ENCODE measurements around the gene RNGTT.

RNGTT gene

GRCh38 chr6:88921734-88922133 is 41.7 kb downstream of the RNGTT start:
- Histone ChIP-seq H3K36me3 (ENCODE audit: control insufficient read depth, insufficient read depth, low read length) (no peaks in the 10 kb centered on the region), H3K4me1 (no peaks in the 10 kb centered on the region), H2AFZ (no peak overlapping the region), H3K27me3 (ENCODE audit: control insufficient read depth, insufficient read depth, low read length) (no peaks in the 10 kb centered on the region), H3K27ac (no peak overlapping the region), H3K4me3 (ENCODE audit: low read depth, low read length) (no peak overlapping the region), H3K4me2 (ENCODE audit: low read length) (no peak overlapping the region), H3K9me3 (ENCODE audit: control insufficient read depth, low read length) (no peaks in the 10 kb centered on the region), H3K79me2 (peaks cover under 1% of the 10 kb centered on the region), H3K9ac (no peak overlapping the region)
- TF ChIP-seq, protein P1, sequence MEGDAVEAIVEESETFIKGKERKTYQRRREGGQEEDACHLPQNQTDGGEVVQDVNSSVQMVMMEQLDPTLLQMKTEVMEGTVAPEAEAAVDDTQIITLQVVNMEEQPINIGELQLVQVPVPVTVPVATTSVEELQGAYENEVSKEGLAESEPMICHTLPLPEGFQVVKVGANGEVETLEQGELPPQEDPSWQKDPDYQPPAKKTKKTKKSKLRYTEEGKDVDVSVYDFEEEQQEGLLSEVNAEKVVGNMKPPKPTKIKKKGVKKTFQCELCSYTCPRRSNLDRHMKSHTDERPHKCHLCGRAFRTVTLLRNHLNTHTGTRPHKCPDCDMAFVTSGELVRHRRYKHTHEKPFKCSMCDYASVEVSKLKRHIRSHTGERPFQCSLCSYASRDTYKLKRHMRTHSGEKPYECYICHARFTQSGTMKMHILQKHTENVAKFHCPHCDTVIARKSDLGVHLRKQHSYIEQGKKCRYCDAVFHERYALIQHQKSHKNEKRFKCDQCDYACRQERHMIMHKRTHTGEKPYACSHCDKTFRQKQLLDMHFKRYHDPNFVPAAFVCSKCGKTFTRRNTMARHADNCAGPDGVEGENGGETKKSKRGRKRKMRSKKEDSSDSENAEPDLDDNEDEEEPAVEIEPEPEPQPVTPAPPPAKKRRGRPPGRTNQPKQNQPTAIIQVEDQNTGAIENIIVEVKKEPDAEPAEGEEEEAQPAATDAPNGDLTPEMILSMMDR (IDR thresholded peaks at IDR 0.05) = no peak

DNA sequence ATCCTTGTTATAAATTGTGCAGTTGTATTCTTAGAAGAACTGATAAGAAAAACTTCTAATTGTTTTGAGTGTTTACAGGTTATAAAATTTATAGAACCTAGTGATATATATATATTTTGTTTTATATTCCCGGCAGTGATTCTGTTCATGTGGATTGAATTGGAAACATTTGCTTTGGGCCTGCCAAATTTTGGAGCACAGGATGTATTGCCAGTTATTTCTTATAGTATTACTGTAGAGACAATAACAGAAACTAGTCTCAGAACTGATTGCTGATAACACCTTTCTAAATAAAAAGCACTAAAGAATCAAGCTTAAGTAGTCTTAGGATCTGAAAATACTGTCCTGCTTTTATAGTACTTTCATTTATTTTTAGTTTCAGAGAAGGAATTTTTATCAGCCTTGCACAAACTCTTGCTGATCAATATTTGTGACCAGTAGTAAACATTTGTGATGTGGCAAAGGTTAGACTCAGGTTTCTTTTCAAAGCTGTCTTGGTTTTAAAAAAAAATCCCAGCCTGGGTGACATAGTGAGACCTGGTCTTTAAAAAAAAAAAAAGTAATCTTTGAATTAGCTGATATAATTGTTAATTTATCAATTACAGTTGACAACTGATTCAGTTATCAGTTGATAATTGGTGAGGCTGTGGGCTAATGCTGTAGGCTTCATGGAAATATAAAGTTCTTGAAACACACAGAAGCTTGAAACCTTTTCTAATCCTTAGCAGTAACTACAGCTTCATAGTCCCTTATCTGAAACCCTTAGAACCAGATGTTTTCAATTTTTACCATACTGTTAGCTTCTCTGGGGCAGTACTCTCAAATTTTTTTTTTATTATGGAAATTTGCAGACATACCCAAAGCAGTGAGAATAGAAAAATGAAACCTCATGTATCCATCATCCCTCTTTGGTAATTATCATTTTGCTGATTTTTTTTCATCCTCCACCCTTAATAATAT is 42.4 kb downstream of the RNGTT start:
- no peak overlapping the region for H3K9ac ChIP-seq
- H3K27ac ChIP-seq = no peak overlapping the region
- no peaks in the 10 kb centered on the region for H3K4me1 ChIP-seq
- H3K27me3 ChIP-seq (ENCODE audit: control insufficient read depth, insufficient read depth, low read length) = no peaks in the 10 kb centered on the region
- no peaks in the 10 kb centered on the region for H3K36me3 ChIP-seq (ENCODE audit: control insufficient read depth, insufficient read depth, low read length)
- H3K79me2 ChIP-seq = peaks cover 4% of the 10 kb centered on the region
- H3K4me2 ChIP-seq (ENCODE audit: low read length) = no peak overlapping the region
- no peak overlapping the region for H2AFZ ChIP-seq
- TF ChIP-seq, protein P1 (IDR thresholded peaks at IDR 0.05) = no peak
- no peak overlapping the region for H3K4me3 ChIP-seq (ENCODE audit: low read depth, low read length)
- no peaks in the 10 kb centered on the region for H3K9me3 ChIP-seq (ENCODE audit: control insufficient read depth, low read length)

DNA sequence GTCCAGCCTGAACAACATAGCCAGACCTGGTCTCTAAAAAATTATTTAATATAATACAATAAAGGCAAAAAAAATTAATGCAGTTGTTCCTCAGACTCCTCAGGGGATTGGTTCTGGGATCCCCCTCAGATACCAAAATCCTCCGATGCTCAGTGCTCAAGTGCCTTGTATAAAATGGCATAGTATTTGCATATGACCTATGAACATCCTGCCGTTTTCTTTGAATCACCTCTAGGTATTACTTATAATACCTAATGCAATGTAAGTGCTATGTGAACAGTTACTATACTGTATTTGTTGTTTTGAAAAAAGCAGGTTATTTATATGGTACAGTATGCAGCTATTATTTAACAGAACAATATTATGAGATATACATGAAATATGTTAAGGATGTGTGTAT is 43.3 kb downstream of the RNGTT start:
- H3K79me2 ChIP-seq = peaks cover 6% of the 10 kb centered on the region
- H3K4me1 ChIP-seq = no peaks in the 10 kb centered on the region
- TF ChIP-seq, protein P1 (IDR thresholded peaks at IDR 0.05) = no peak
- no peaks in the 10 kb centered on the region for H3K27me3 ChIP-seq (ENCODE audit: control insufficient read depth, insufficient read depth, low read length)
- H3K36me3 ChIP-seq (ENCODE audit: control insufficient read depth, insufficient read depth, low read length) = no peaks in the 10 kb centered on the region
- no peak overlapping the region for H2AFZ ChIP-seq
- H3K4me2 ChIP-seq (ENCODE audit: low read length) = no peak overlapping the region
- no peak overlapping the region for H3K4me3 ChIP-seq (ENCODE audit: low read depth, low read length)
- no peak overlapping the region for H3K27ac ChIP-seq
- no peaks in the 10 kb centered on the region for H3K9me3 ChIP-seq (ENCODE audit: control insufficient read depth, low read length)
- H3K9ac ChIP-seq = no peak overlapping the region

DNA sequence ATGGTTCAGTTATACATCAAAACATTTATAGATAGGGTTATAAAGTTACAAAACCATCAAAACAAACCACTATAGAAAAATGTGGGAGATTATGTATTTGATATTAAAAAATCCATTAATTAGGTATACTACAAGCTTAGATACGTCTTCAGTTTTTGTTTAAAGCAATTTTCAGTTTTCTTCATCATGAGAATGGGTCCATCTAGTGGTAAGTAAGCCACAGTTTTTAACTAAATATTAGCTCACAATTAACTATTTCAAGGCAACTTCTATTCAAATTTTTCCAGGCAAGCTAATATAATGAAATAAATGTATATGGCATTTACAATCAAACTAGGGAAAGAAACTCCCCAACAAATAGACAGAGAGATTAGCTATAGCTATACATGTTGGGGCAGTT is 44.4 kb downstream of the RNGTT start:
- no peak overlapping the region for H3K9ac ChIP-seq
- peaks cover 6% of the 10 kb centered on the region for H3K79me2 ChIP-seq
- no peak overlapping the region for H3K4me2 ChIP-seq (ENCODE audit: low read length)
- TF ChIP-seq, protein P1 (IDR thresholded peaks at IDR 0.05) = no peak
- H3K27ac ChIP-seq = no peak overlapping the region
- no peaks in the 10 kb centered on the region for H3K36me3 ChIP-seq (ENCODE audit: control insufficient read depth, insufficient read depth, low read length)
- no peaks in the 10 kb centered on the region for H3K27me3 ChIP-seq (ENCODE audit: control insufficient read depth, insufficient read depth, low read length)
- no peak overlapping the region for H2AFZ ChIP-seq
- no peak overlapping the region for H3K4me3 ChIP-seq (ENCODE audit: low read depth, low read length)
- no peaks in the 10 kb centered on the region for H3K4me1 ChIP-seq
- no peaks in the 10 kb centered on the region for H3K9me3 ChIP-seq (ENCODE audit: control insufficient read depth, low read length)

Data from parathyroid adenoma (tissue), 2 donors.